WERI-Rb-1 (cell line): Measurements from ENCODE around the gene BAHD1.

Source experiments
- DNase-seq: peaks from one replicate; pipeline ENCODE4 v3.0.0-alpha.2; 2020
- H3K27ac ChIP-seq: fragments of 250-450 bp; sonication (Bioruptor Pico); 2 replicates; pipeline ENCODE4 v1.5.1; 2020; ENCODE audit warnings: mild to moderate bottlenecking, moderate library complexity
- H3K27me3 ChIP-seq: fragments of 250-450 bp; sonication (Bioruptor Pico); 2 replicates; pipeline ENCODE4 v1.5.1; 2021; ENCODE audit warnings: mild to moderate bottlenecking, low read depth, moderate library complexity; ENCODE audit not compliant: insufficient read depth, severe bottlenecking
- H3K36me3 ChIP-seq: fragments of 250-450 bp; sonication (Bioruptor Pico); 2 replicates; pipeline ENCODE4 v1.5.1; 2020; ENCODE audit warnings: mild to moderate bottlenecking, moderate library complexity
- H3K4me3 ChIP-seq: 2 replicates; pipeline ENCODE4 v1.5.1; 2011; ENCODE audit warnings: low read depth, mild to moderate bottlenecking, control low read depth, low read length
- H3K9me3 ChIP-seq: fragments of 250-450 bp; sonication (Bioruptor Pico); 2 replicates; pipeline ENCODE4 v1.5.1; 2021; ENCODE audit warnings: mild to moderate bottlenecking, moderate library complexity; ENCODE audit not compliant: severe bottlenecking
- TF ChIP-seq, protein P1 (sequence below): IDR thresholded peaks from 2 replicates; pipeline ENCODE4 v1.5.1; 2011; ENCODE audit warnings: low read depth, mild to moderate bottlenecking, control low read depth, inconsistent platforms, low read length

Gene BAHD1

DNA sequence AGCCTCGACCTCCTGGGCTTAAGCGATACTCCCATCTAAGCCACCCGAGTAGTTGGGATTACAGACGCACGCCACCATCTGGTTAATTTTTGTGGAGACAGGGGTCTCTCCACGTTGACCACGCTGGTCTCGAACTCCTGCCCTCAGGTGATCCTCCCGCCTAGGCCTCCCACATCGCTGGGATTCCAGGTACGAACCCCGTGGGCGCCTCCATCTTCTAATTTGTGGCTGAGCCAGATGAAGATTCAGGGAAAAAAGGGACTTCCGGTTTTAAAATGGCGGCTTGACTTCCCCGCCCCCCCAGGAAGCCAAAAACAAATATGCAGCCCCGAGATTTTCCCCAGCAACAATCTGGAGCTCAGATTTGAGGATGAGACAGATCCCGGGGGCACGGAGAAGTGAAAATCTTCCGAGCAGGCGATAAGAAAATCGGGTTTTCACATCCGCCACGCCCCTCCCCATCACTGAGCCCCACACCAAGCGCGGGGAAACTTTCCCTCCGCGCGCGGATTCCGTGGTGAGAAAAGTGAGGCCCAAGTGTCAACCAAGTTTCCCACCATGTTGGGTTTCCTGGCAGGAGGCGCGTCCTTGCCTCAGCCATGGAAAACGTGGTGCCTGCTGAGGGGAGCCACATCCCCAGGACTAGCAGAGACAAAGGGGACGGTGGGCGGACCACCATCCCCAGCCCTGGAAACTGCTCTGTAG, 45.5 kb downstream of the BAHD1 start:
- Histone ChIP-seq H3K27ac (no peak overlapping the region), H3K9me3 (no peaks in the 10 kb centered on the region), H3K36me3 (no peaks in the 10 kb centered on the region), H3K4me3 (no peak overlapping the region), H3K27me3 (no peaks in the 10 kb centered on the region)
- TF ChIP-seq, protein P1, sequence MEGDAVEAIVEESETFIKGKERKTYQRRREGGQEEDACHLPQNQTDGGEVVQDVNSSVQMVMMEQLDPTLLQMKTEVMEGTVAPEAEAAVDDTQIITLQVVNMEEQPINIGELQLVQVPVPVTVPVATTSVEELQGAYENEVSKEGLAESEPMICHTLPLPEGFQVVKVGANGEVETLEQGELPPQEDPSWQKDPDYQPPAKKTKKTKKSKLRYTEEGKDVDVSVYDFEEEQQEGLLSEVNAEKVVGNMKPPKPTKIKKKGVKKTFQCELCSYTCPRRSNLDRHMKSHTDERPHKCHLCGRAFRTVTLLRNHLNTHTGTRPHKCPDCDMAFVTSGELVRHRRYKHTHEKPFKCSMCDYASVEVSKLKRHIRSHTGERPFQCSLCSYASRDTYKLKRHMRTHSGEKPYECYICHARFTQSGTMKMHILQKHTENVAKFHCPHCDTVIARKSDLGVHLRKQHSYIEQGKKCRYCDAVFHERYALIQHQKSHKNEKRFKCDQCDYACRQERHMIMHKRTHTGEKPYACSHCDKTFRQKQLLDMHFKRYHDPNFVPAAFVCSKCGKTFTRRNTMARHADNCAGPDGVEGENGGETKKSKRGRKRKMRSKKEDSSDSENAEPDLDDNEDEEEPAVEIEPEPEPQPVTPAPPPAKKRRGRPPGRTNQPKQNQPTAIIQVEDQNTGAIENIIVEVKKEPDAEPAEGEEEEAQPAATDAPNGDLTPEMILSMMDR = no peak
- no peak for DNase-seq

DNA sequence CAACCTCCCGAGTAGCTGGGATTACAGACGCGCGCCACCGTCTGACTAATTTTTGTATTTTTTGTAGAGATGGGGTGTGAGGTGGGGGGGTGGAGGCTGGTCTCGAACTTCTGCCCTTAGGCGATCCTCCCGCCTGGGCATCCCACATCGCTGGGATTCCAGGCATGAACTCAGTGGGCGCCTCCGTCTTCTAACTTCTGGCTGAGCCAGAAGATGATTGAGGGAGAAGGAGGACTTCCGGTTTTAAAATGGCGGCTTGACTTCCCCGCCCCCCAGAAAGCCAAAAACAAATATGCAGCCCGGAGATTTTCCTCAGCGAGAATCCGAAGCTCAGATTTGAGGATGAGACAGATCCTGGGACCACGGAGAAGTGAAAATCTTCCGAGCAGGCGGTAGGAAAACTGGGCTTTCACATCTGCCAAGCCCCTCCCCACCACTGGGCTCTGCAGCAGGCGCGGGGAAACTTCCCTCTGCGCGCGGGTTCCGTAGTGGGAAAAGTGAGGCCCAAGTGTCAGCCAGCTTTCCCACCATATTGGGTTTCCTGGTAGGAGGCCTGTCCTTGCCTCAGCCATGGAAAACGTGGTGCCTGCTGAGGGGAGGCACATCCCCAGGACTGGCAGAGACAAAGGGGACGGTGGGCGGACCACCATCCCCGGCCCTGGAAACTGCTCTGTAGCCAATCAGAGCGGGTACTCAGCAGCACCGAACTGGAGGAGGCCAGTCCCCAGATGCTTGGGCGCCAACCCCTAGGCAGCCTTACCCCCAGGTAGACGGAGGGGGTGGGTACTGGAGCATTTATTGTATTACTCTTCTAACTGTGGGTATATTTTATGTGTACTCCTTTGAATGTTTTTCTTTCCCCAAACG, 47.3 kb downstream of the BAHD1 start:
- DNase-seq = no peak
- Histone ChIP-seq H3K4me3 (no peak overlapping the region), H3K9me3 (no peaks in the 10 kb centered on the region), H3K36me3 (no peaks in the 10 kb centered on the region), H3K27ac (no peak overlapping the region), H3K27me3 (no peaks in the 10 kb centered on the region)
- TF ChIP-seq, protein P1 = no peak

DNA sequence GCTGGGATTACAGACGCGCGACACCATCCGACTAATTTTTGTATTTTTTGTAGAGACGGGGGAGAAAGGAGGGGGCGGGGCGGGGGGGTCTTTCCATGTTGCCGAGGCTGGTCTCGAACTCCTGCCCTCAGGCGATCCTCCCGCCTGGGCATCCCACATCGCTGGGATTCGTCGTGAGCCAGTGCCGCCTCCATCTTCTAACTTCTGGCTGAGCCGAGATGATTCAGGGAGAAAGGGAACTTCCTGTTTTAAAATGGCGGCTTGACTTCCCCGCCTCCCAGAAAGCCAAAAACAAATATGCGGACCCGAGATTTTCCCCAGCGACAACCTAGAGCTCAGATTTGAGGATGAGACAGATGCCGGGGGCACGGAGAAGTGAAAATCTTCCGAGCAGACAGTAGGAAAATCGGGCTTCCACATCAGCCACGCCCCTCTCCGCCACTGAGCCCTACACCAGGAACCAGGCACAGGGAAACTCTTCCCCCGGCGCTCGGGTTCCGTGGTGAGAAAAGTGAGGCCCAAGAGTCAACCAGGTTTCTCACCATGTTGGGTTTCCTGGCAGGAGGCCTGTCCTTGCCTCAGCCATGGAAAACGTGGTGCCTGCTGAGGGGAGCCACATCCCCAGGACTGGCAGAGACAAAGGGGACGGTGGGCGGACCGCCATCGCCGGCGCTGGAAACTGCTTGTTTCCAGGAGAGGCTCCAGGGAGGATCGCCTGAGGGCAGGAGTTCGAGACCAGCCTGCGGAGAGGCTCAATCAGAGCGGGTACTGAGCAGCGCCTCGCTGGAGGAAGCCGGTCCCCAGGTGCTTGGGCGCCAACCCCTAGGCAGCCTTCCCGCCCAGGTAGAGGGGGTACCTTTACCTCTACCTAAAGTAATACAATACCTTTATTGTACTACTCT, 48.8 kb downstream of the BAHD1 start:
- H3K27ac ChIP-seq = no peak overlapping the region
- H3K27me3 ChIP-seq = no peaks in the 10 kb centered on the region
- DNase-seq = no peak
- H3K4me3 ChIP-seq = no peak overlapping the region
- no peaks in the 10 kb centered on the region for H3K9me3 ChIP-seq
- H3K36me3 ChIP-seq = no peaks in the 10 kb centered on the region
- TF ChIP-seq, protein P1 = no peak

GRCh38 chr15:40493089-40493840, 52.5 kb downstream of the BAHD1 start:
- Histone ChIP-seq H3K27me3 (no peaks in the 10 kb centered on the region), H3K9me3 (no peaks in the 10 kb centered on the region), H3K4me3 (no peak overlapping the region), H3K36me3 (no peaks in the 10 kb centered on the region), H3K27ac (no peak overlapping the region)
- TF ChIP-seq, protein P1 = no peak
- no peak for DNase-seq

DNA sequence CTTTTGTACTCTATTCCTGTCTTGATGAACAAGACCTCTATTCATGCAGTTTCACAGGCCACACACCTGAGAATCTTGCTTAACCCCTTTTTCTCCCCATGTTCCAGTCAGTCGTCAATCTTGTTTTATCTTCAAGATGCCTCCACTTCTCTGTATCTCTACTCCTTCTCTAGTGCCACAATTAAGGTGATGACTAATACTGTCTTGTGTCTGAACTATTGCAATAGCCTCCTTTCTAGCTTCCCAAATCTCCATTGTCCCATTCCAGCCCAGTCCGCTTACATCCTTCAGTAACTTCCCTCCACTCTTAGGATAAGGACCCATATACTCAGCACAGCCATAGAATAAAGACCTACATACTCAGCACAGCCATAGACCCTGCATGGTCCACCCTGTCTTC, 54.8 kb downstream of the BAHD1 start:
- TF ChIP-seq, protein P1 = no peak
- Histone ChIP-seq H3K27me3 (no peaks in the 10 kb centered on the region), H3K27ac (no peak overlapping the region), H3K4me3 (no peak overlapping the region), H3K9me3 (no peaks in the 10 kb centered on the region), H3K36me3 (no peaks in the 10 kb centered on the region)
- no peak for DNase-seq
